ENCODE data around the gene TCF19. TPM values are rescaled to one million over a fixed set of nuclear protein-coding genes. Genes with fewer than 3 reads are reported as not detected.

TCF19 gene
- total RNA-seq, 1 donor from 2014 or later: 8.8 TPM

GRCh38 chr6:31170987-31171671, 12.7 kb downstream of the TCF19 start:
- intact Hi-C loops (cut with DNase I): no loop called here
- H3K36me3 ChIP-seq: no peaks in the 10 kb centered on the region
- TF ChIP-seq, protein P1, sequence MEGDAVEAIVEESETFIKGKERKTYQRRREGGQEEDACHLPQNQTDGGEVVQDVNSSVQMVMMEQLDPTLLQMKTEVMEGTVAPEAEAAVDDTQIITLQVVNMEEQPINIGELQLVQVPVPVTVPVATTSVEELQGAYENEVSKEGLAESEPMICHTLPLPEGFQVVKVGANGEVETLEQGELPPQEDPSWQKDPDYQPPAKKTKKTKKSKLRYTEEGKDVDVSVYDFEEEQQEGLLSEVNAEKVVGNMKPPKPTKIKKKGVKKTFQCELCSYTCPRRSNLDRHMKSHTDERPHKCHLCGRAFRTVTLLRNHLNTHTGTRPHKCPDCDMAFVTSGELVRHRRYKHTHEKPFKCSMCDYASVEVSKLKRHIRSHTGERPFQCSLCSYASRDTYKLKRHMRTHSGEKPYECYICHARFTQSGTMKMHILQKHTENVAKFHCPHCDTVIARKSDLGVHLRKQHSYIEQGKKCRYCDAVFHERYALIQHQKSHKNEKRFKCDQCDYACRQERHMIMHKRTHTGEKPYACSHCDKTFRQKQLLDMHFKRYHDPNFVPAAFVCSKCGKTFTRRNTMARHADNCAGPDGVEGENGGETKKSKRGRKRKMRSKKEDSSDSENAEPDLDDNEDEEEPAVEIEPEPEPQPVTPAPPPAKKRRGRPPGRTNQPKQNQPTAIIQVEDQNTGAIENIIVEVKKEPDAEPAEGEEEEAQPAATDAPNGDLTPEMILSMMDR (IDR thresholded peaks at IDR 0.05): no peak
- TF ChIP-seq POLR2A (IDR thresholded peaks at IDR 0.05) (no peak), POLR2AphosphoS5 (IDR thresholded peaks at IDR 0.05; ENCODE audit: insufficient read depth in 1 of 2, low read depth in 1 of 2) (no peak)
- DNase-seq (ENCODE audit: extremely low spot score in 2 of 2): no peak
- H3K9me3 ChIP-seq: no peaks in the 10 kb centered on the region
- H3K27ac ChIP-seq: no peak overlapping the region
- no peaks in the 10 kb centered on the region for H3K4me1 ChIP-seq
- no peak overlapping the region for H3K4me3 ChIP-seq
- H3K27me3 ChIP-seq: no peaks in the 10 kb centered on the region

DNA sequence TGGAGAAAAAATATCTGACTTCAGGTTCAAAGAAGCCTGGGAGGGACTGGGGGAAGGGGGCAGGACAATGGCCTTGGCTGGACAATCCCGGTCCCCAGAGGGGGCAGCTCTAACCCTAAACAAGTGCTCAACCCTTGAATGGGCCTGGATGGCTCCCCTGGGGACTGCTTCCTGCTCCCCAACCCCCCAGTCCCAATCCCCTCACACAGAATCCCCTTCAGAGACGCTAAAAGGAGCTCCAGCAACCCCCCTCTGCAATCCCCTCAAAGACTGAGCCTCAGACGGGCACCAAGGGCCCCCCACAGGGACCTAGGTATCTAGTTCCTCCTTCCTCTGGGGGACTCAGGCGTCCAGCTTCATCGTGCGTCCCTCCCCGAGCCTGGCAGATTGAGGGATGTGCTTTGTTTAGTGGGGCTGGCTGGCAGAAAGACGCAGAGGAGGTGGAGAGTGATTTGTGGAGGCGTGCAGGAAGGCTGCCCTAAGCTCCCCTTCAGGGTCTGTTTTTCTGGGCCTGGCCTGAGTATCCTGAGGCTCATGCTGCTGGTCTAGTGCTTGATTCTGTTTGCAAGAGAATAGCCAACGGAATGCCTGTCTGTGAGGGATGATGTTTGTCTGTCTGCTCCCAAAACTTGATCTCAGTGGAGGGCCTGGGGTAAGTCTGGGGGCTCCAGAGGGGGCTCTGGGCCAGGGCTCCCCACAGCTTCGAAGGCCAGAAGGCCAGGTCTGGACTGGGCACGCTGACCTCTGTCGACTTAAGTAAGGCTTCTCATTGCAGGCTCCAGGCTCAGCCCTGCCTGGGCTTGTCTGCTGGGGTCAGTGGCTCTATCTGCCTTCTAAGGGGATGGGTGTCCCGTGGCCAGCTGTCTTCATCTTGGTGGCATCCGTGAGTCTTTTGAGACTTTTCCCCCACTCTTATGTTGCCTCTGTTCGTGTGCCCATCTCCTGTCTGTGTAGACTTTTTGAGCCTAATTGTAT, 13.8 kb downstream of the TCF19 start:
- Histone ChIP-seq H3K9me3 (no peaks in the 10 kb centered on the region), H3K36me3 (no peaks in the 10 kb centered on the region), H3K4me3 (no peak overlapping the region), H3K4me1 (no peaks in the 10 kb centered on the region), H3K27me3 (no peaks in the 10 kb centered on the region), H3K27ac (no peak overlapping the region)
- TF ChIP-seq POLR2AphosphoS5 (IDR thresholded peaks at IDR 0.05; ENCODE audit: insufficient read depth in 1 of 2, low read depth in 1 of 2) (no peak), POLR2A (IDR thresholded peaks at IDR 0.05) (no peak)
- TF ChIP-seq, protein P1 (IDR thresholded peaks at IDR 0.05): no peak
- no peak for DNase-seq (ENCODE audit: extremely low spot score in 2 of 2)
- intact Hi-C loops (cut with DNase I): no loop called here

GRCh38 chr6:31172973-31173384, 14.6 kb downstream of the TCF19 start:
- Histone ChIP-seq H3K27me3 (no peaks in the 10 kb centered on the region), H3K36me3 (no peaks in the 10 kb centered on the region), H3K27ac (no peak overlapping the region), H3K4me1 (no peaks in the 10 kb centered on the region), H3K9me3 (no peaks in the 10 kb centered on the region), H3K4me3 (no peak overlapping the region)
- no peak for TF ChIP-seq POLR2AphosphoS5 (IDR thresholded peaks at IDR 0.05; ENCODE audit: insufficient read depth in 1 of 2, low read depth in 1 of 2)
- no peak for TF ChIP-seq POLR2A (IDR thresholded peaks at IDR 0.05)
- TF ChIP-seq, protein P1 (IDR thresholded peaks at IDR 0.05): no peak
- no peak for DNase-seq (ENCODE audit: extremely low spot score in 2 of 2)
- intact Hi-C loops (cut with DNase I): no loop called here

DNA sequence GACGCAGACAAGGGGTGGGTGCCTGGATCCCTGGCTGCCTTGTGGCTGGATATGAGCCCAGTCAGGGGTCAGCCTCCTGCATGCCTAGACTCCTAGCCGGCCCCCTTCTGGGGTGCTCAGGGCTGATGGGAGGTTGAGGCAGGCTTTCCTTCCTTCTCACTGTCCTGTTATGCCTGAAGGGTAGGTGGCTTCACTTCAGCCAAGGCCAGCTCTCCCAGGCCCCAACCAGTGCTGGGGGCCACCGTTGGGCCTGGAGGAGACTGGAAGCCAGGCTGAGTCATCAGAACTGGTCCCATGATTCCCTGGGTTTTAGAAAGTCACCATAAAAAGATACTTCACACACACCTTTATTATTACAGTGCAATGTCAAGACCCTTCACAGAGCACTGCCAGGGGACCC, 15.0 kb downstream of the TCF19 start:
- no peaks in the 10 kb centered on the region for H3K36me3 ChIP-seq
- TF ChIP-seq POLR2A (IDR thresholded peaks at IDR 0.05) (no peak), POLR2AphosphoS5 (IDR thresholded peaks at IDR 0.05; ENCODE audit: insufficient read depth in 1 of 2, low read depth in 1 of 2) (no peak)
- TF ChIP-seq, protein P1 (IDR thresholded peaks at IDR 0.05): no peak
- intact Hi-C loops (cut with DNase I): no loop called here
- H3K4me3 ChIP-seq: no peak overlapping the region
- H3K4me1 ChIP-seq: no peaks in the 10 kb centered on the region
- H3K9me3 ChIP-seq: no peaks in the 10 kb centered on the region
- DNase-seq (ENCODE audit: extremely low spot score in 2 of 2): no peak
- no peak overlapping the region for H3K27ac ChIP-seq
- no peaks in the 10 kb centered on the region for H3K27me3 ChIP-seq

Measured in vagina (tissue), 2 donors.